Nephron (organoid): ENCODE measurements around the gene VKORC1.
"Not testable (repeated sequence)": the region's sequence is repeated elsewhere in the genome, so short reads cannot be mapped to it uniquely, and the experiment has no call there.

Source experiments
- H3K27ac Mint-ChIP-seq, 3 experiments: 2 replicates each; pipeline ENCODE4 v1.8.0; 2020; ENCODE audit warnings: mixed read lengths in 3 of 3, mild to moderate bottlenecking in 2 of 3, moderate library complexity in 1 of 3
- H3K27me3 Mint-ChIP-seq: 2 replicates; pipeline ENCODE4 v1.8.0; 2021; ENCODE audit warnings: low read depth, mild to moderate bottlenecking, moderate library complexity, mixed read lengths
- H3K36me3 Mint-ChIP-seq: 2 replicates; pipeline ENCODE4 v1.8.0; 2020; ENCODE audit warnings: low read depth, mixed read lengths
- H3K4me1 Mint-ChIP-seq: 2 replicates; pipeline ENCODE4 v1.8.0; 2020; ENCODE audit warnings: mixed read lengths
- H3K4me3 Mint-ChIP-seq, 3 experiments: 2 replicates each; pipeline ENCODE4 v1.8.0; 2020; ENCODE audit warnings: mild to moderate bottlenecking in 3 of 3, mixed read lengths in 3 of 3, moderate library complexity in 2 of 3
- H3K9me3 Mint-ChIP-seq: 2 replicates; pipeline ENCODE4 v1.8.0; 2020; ENCODE audit warnings: mixed read lengths
- TF ChIP-seq, protein P1 (sequence below), 3 experiments: fragments of 200-600 bp; sonication (generic); IDR thresholded peaks; one replicate each; pipeline ENCODE4 v1.5.0; 2021; ENCODE audit warnings: antibody characterized with exemption in 3 of 3; ENCODE audit not compliant: unreplicated experiment in 3 of 3

VKORC1 gene

DNA sequence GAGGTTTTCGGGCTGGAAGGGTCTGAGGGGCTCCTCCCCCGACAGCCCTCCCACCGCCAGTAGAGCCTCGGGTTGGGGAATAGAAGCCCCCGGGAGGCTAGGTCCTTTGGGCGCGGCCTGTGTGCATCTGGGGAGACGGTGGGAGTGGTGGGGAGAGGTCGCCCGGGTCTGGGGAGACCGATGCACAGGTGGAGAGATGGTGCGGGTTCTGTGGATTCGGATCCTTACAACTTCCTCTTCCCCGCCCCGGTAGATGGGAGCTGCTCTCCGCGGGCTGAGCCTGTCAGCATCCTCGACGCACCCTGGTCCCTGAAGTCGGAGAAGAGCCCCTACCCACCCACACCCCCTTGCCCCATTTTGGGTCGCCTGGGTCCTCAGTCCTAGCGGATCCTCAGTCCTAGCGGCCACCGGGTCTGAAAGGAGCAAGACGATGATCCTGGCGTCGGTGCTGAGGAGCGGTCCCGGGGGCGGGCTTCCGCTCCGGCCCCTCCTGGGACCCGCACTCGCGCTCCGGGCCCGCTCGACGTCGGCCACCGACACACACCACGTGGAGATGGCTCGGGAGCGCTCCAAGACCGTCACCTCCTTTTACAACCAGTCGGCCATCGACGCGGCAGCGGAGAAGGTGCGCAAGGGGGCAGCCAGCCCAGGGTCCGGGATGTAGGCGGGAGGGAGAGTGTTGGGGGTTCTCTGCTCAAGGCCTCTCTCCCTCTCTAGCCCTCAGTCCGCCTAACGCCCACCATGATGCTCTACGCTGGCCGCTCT, 14.4 kb upstream of the VKORC1 start:
- H3K4me1 Mint-ChIP-seq = peaks cover 13% of the 10 kb centered on the region
- H3K9me3 Mint-ChIP-seq = no peaks in the 10 kb centered on the region
- H3K36me3 Mint-ChIP-seq = peaks cover 27% of the 10 kb centered on the region
- TF ChIP-seq, protein P1, sequence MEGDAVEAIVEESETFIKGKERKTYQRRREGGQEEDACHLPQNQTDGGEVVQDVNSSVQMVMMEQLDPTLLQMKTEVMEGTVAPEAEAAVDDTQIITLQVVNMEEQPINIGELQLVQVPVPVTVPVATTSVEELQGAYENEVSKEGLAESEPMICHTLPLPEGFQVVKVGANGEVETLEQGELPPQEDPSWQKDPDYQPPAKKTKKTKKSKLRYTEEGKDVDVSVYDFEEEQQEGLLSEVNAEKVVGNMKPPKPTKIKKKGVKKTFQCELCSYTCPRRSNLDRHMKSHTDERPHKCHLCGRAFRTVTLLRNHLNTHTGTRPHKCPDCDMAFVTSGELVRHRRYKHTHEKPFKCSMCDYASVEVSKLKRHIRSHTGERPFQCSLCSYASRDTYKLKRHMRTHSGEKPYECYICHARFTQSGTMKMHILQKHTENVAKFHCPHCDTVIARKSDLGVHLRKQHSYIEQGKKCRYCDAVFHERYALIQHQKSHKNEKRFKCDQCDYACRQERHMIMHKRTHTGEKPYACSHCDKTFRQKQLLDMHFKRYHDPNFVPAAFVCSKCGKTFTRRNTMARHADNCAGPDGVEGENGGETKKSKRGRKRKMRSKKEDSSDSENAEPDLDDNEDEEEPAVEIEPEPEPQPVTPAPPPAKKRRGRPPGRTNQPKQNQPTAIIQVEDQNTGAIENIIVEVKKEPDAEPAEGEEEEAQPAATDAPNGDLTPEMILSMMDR (IDR thresholded peaks at IDR 0.05; ENCODE audit: unreplicated experiment in 3 of 3) = no peak
- H3K4me3 Mint-ChIP-seq = peak overlapping the region; percentile 88 to 92 (median 92)
- H3K27ac Mint-ChIP-seq = peak overlapping the region in 2 of 3 experiments; percentile 56 to 64
- no peaks in the 10 kb centered on the region for H3K27me3 Mint-ChIP-seq

DNA sequence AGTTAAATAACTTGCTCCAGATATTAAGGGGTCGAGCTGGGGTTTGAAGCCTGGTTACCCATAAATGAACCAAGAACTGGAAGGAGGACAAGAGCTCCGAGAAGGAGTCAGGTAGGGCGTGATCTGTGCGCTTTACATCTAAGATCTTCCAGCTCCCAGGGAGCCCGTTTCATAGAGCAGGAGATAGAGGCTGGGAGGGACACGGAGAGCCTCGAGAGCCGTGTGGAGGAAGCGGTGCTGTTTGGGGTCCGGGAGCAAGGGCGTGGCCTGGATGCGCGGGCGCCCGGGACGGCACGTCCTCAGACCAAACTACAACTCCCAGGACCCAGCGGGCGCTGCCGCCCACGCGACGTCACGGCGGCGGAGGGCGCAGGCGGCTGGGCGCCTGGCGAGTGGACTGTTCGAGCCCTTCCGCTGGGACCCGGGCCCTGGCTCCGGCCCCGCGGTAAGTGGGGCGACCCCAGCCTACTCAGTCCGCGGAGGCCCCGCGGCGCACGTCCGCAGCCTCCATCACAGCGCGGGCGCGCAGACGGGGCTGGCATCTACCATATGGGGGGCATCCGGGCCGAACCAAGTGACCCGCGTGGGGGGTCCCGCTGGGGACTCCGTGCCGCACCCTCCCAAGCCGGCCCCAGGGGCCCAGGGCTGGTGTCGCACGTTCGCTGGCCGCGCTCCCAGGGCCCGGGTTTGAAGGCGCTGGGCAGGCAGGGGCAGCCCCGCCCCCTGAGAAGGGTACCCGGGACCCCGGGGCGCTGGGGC, 13.6 kb upstream of the VKORC1 start, which contains the start of gene BCKDK:
BCKDK (plus strand) TSS at position 352 of the 759 bp plus-strand sequence. CDS start 838 bp downstream, outside the sequence.
- Mint-ChIP-seq H3K9me3 (no peaks in the 10 kb centered on the region), H3K27ac (peak within 1 kb of the TSS in 2 of 3 experiments; percentile 68 to 91), H3K36me3 (peaks cover 22% of the 10 kb centered on the region), H3K4me1 (peaks cover 13% of the 10 kb centered on the region), H3K27me3 (no peaks in the 10 kb centered on the region), H3K4me3 (peak within 1 kb of the TSS; percentile 88 to 90 (median 88))
- TF ChIP-seq, protein P1 (IDR thresholded peaks at IDR 0.05; ENCODE audit: unreplicated experiment in 3 of 3) = no peak

DNA sequence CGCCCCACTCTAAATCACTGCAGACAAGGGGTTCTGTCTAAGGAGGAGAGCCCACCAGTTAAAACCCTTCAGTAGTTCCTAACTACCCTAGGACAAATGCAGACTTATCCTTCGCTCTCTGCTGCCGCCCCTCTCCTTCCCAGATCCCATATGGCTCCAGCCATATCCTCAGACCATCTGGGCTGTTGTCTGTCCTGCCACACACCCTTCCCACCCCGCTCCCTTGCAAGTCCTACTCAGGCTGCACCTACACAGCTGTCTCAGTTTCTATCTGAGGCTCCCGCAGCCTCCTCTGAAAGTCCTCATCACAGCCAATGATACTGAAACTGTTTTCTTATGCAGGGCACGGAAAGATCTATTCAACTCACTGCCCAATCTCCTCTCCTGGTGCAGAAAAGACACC, 12.9 kb upstream of the VKORC1 start:
- peak overlapping the region; percentile 82 to 90 (median 88) for H3K4me3 Mint-ChIP-seq
- peak overlapping the region in 2 of 3 experiments; percentile 35 to 91 for H3K27ac Mint-ChIP-seq
- no peaks in the 10 kb centered on the region for H3K9me3 Mint-ChIP-seq
- TF ChIP-seq, protein P1 (IDR thresholded peaks at IDR 0.05; ENCODE audit: unreplicated experiment in 3 of 3) = no peak
- peaks cover 19% of the 10 kb centered on the region for H3K36me3 Mint-ChIP-seq
- H3K27me3 Mint-ChIP-seq = no peaks in the 10 kb centered on the region
- peaks cover 13% of the 10 kb centered on the region for H3K4me1 Mint-ChIP-seq

DNA sequence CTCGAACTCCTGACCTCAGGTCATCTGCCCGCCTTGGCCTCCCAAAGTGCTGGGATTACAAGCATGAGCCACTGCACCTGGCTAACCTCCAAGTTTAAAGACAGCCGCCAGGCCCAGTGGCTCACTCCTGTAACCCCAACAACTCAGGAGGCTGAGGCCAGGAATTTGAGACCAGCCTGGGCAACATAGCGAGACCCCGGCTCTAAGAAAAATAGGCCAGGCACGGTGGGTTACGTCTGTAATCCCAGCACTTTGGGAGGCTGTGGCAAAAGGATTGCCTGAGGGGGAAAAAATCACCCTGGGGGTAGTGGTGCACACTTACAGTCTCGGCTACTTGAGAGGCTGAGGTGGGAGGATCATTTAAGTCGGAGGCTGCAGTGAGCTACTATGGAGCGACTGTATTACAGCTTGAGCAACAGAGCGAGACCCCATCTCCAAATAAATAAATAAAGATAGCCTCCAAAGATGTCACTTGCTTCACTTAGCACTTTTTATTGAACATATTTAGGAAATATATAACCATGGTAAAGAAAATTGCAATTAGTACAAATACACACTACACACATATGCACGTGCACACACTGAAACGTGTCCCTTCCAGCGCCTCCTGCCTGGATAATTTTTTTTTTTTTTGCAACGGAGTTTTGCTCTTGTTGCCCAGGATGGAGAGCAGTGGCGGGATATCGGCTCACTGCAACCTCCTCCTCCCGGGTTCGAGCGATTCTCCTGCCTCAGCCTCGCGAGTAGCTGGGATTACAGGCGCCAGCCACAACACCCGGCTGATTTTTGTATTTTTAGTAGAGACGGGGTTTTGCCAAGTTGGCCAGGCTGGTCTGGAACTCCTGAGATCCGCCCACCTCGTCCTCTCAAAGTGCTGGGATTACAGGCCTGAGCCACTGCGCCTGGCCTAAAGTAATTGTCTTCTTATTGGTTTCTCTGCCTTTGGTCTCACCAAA, 12.2 kb upstream of the VKORC1 start:
- peaks cover 13% of the 10 kb centered on the region for H3K4me1 Mint-ChIP-seq
- peak overlapping the region; percentile 82 to 90 (median 88) for H3K4me3 Mint-ChIP-seq
- H3K36me3 Mint-ChIP-seq = peaks cover 16% of the 10 kb centered on the region
- TF ChIP-seq, protein P1 (IDR thresholded peaks at IDR 0.05; ENCODE audit: unreplicated experiment in 3 of 3) = no peak
- H3K9me3 Mint-ChIP-seq = no peaks in the 10 kb centered on the region
- H3K27ac Mint-ChIP-seq = peak overlapping the region in 2 of 3 experiments; percentile 35 to 91
- H3K27me3 Mint-ChIP-seq = no peaks in the 10 kb centered on the region

DNA sequence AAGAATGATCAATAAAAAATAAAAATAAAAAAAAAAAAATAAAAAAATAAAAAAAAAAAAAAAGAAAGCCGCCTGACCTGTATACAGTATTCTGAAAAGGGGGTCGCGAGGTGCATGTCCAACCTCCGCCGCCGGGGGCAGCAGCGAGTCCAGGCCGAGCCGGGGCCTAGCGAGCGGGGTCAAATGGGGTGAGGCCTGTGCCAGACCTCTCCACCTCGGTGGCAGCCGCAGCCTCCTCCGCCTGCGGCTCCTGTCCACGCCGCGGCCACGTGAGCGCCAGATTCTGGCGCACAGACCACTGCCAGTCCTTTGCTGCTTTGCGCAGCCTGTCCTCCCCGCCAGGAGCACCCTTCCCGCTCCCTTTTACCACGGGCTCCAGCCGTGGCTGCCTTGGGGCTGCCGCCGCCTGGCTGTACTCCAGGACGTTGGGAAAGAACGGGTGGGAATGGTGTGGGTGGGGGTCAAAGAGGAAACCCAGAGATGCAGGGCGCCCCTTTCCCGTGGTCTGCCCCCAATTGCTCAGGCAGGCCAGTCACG, 11.1 kb upstream of the VKORC1 start:
- H3K27me3 Mint-ChIP-seq = no peaks in the 10 kb centered on the region
- H3K4me1 Mint-ChIP-seq = peaks cover 16% of the 10 kb centered on the region
- H3K4me3 Mint-ChIP-seq = peak overlapping the region; percentile 41 to 67 (median 57)
- no peak overlapping the region for H3K27ac Mint-ChIP-seq
- H3K36me3 Mint-ChIP-seq = peaks cover 10% of the 10 kb centered on the region
- H3K9me3 Mint-ChIP-seq = no peaks in the 10 kb centered on the region
- TF ChIP-seq, protein P1 (IDR thresholded peaks at IDR 0.05; ENCODE audit: unreplicated experiment in 3 of 3) = peak; percentile 66 to 76 (median 71)

DNA sequence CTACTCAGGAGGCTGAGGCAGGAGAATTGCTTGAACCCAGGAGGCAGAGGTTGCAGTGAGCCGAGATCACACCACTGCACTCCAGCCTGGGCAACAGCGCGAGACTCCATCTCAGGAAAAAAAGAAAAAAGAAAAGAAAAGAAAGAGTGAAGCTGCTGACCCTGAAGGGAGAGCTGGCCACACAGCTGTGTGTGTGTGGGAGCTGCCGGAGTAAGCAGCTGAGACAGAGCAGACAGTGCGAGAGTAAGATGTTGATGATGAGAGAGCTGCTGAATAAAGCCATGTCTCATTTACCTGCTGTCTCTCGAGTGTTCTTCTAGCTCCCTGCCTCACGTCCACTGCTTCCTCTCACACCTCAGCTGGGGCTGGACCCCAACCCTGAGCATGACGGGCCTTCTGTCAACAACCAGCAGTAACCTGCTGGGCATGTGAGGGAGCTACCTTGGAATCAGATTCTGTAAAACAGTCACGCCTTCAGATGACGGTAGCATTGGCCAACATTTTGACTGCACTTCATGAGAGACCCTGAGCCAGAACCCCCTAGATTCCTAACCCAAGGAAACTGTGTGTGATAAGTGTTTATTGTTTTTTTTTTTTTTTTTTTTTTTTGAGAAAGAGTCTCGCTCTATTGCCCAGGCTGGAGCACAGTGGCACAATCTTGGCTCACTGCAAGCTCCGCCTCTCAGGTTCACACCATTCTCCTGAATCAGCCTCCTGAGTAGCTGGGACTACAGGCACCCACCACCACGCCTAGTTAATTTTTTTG, 6.5 kb upstream of the VKORC1 start:
- H3K27ac Mint-ChIP-seq = peak overlapping the region; percentile 71 to 98 (median 92)

More for the DNA sequence above, 6.5 kb upstream of the VKORC1 start:
- H3K9me3 Mint-ChIP-seq, H3K4me1 Mint-ChIP-seq, H3K36me3 Mint-ChIP-seq, H3K27me3 Mint-ChIP-seq: not testable (repeated sequence)
- peak overlapping the region in 1 of 3 experiments; percentile 42 for H3K4me3 Mint-ChIP-seq
